Epithelial cell of prostate (primary cell): ENCODE results near the gene RANBP17.

Source experiments
- DNase-seq: peaks from one replicate; pipeline ENCODE4 v3.0.0-alpha.2; 2011; ENCODE audit warnings: low read depth, low spot score
- H3K27ac ChIP-seq: fragments of 450-650 bp; 2 replicates; pipeline ENCODE4 v1.5.1; 2017; ENCODE audit warnings: mild to moderate bottlenecking

Gene RANBP17

DNA sequence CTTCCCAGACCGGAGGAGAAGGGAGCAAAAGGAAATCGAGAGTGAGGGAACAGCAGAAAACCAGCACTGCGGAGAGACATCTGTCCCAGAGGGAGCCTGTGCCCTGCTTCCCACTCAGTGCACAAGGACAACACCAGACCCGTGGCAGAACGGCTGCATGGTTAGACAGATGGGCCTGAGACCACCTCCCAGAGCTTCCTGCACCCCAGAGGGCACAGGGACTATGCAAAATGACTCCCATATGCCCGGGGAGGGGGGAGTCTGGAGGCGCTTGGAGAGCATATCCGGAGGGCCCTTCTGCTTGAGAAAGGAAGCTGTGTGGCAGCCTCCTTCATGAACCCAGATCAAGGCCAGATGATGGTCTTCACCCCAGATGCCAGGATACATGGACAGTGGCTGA is 473.8 kb downstream of the RANBP17 start:
- DNase-seq, result no peak
- H3K27ac ChIP-seq, result no peak overlapping the region

DNA sequence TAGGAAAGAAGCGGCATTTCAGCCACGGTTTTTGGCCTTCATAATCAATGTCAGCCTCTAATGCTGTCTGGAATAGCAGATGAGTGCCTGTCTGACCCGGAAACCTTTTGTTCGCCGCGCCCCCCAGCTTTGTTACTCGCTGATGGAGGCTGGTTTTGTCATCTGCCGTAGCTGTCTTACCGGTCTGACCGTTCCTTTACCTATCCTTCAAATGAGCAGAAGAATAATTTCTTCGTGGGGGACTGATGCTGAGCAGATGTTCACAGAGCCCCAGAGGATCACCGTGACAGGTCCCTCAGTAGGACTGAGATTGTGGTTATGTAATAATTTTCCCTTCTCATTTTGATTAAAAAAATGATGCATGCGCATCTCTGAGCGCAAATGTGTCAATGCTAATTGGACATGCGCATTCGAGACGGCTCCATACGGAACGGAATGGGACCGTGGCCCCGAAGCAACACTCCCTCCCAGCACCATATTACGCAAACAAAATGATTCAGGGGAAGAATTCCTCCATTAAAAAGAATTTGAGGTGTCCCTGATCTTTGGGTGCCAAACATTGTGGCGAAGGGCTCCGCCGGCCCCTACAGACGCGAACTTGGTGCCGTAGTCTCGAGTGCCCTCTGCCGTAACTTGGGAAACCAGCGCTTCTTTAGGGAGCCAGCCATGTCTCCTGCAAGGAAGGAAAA is 474.8 kb downstream of the RANBP17 start:
- DNase-seq, result no peak

DNA sequence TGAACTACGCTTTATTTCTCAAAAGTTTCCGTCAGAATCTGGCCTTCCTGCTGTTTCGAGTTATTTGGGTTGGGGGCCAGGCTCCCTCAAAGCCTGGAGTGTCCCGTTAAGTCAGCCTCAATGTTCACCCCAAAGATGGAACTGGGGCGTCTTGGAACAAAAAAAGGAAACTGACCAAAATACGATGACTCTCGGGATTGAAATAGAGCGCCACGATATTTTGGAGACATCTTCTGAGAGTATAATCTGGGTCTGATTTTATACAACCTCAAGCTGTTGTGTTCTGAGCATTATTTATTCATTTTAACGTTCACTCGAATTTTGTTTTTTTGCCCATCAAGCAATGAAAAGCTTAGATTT is 475.4 kb downstream of the RANBP17 start:
- no peak overlapping the region for H3K27ac ChIP-seq
- DNase-seq, result no peak

More for the DNA sequence above, 474.8 kb downstream of the RANBP17 start:
- H3K27ac ChIP-seq, result no peak overlapping the region

- no peak for DNase-seq
- no peak overlapping the region for H3K27ac ChIP-seq
These were observed 478.2 kb downstream of the RANBP17 start for GRCh38 chr5:171340042-171340441.

- no peak overlapping the region for H3K27ac ChIP-seq
- no peak for DNase-seq
These were observed 478.7 kb downstream of the RANBP17 start for GRCh38 chr5:171340491-171340890.

GRCh38 chr5:171342362-171343111 is 480.7 kb downstream of the RANBP17 start:
- no peak for DNase-seq
- no peak overlapping the region for H3K27ac ChIP-seq

GRCh38 chr5:171344936-171345608 is 483.3 kb downstream of the RANBP17 start:
- DNase-seq, result no peak
- H3K27ac ChIP-seq, result no peak overlapping the region
